Fibroblast of peridontal ligament (primary cell): Measurements from ENCODE around the gene PLXNA4.
A peak's percentile ranks its signal among the peaks of the same experiment; 100 is the strongest.
"Not testable (repeated sequence)": the region's sequence is repeated elsewhere in the genome, so short reads cannot be mapped to it uniquely, and the experiment has no call there.

Source experiments
- DNase-seq: peaks from one replicate; pipeline ENCODE4 v3.0.0-alpha.2; 2010; ENCODE audit errors: extremely low read depth

PLXNA4 gene

GRCh38 chr7:132176719-132177118 is 399.6 kb downstream of the PLXNA4 start:
- DNase-seq = no peak

GRCh38 chr7:132171130-132171576 is 405.1 kb downstream of the PLXNA4 start:
- DNase-seq = peak; percentile 4

GRCh38 chr7:132169730-132170129 is 406.5 kb downstream of the PLXNA4 start:
- no peak for DNase-seq

- DNase-seq = no peak
Observed at GRCh38 chr7:132168239-132168638, 408.0 kb downstream of the PLXNA4 start.

GRCh38 chr7:132165695-132166094 is 410.6 kb downstream of the PLXNA4 start:
- DNase-seq = not testable (repeated sequence)

- no peak for DNase-seq
Observed at GRCh38 chr7:132164558-132165125, 411.6 kb downstream of the PLXNA4 start.

- no peak for DNase-seq
Observed at GRCh38 chr7:132162556-132163144, 413.6 kb downstream of the PLXNA4 start.

GRCh38 chr7:132161976-132162375 is 414.3 kb downstream of the PLXNA4 start:
- no peak for DNase-seq

- DNase-seq = no peak
Observed at GRCh38 chr7:132161533-132161915, 414.7 kb downstream of the PLXNA4 start.

- DNase-seq = peak; percentile 46
Observed at GRCh38 chr7:132160611-132161532, 415.4 kb downstream of the PLXNA4 start.

- DNase-seq = no peak
Observed at GRCh38 chr7:132158841-132159240, 417.4 kb downstream of the PLXNA4 start.

GRCh38 chr7:132158166-132158565 is 418.1 kb downstream of the PLXNA4 start:
- DNase-seq = no peak

- DNase-seq = no peak
Observed at GRCh38 chr7:132155715-132156114, 420.6 kb downstream of the PLXNA4 start.

GRCh38 chr7:132154695-132155471 is 421.4 kb downstream of the PLXNA4 start:
- no peak for DNase-seq

- no peak for DNase-seq
Observed at GRCh38 chr7:132154248-132154647, 422.0 kb downstream of the PLXNA4 start.

- no peak for DNase-seq
Observed at GRCh38 chr7:132152131-132152889, 424.0 kb downstream of the PLXNA4 start.

- no peak for DNase-seq
Observed at GRCh38 chr7:132150711-132151110, 425.6 kb downstream of the PLXNA4 start.

- DNase-seq = no peak
Observed at GRCh38 chr7:132149436-132150304, 426.6 kb downstream of the PLXNA4 start.

GRCh38 chr7:132148876-132149275 is 427.4 kb downstream of the PLXNA4 start:
- DNase-seq = no peak

- DNase-seq = peak; percentile 35
Observed at GRCh38 chr7:132145466-132145865, 430.8 kb downstream of the PLXNA4 start.
